Fibroblast of lung (primary cell): ENCODE measurements around the gene NSRP1. TPM values are rescaled to one million over a fixed set of nuclear protein-coding genes. Genes with fewer than 3 reads are reported as not detected.

Experiments
- DNase-seq, 2 donors: peaks; one replicate each; pipeline versions ENCODE4 v3.0.0 to v3.0.0-alpha.2; 2010; ENCODE audit warnings: low read depth in 2 of 2
- H2AFZ ChIP-seq: 2 replicates; pipeline ENCODE4 v1.5.1; 2012; ENCODE audit warnings: low read length, control low read depth, inconsistent platforms
- H3K27ac ChIP-seq: 2 replicates; pipeline ENCODE4 v1.5.1; 2011; ENCODE audit warnings: low read length, control low read depth; ENCODE audit not compliant: insufficient read depth
- H3K27me3 ChIP-seq: 2 replicates; pipeline ENCODE4 v1.5.1; 2011; ENCODE audit warnings: mild to moderate bottlenecking, low read length; ENCODE audit not compliant: control insufficient read depth, insufficient read depth
- H3K36me3 ChIP-seq: 2 replicates; pipeline ENCODE4 v1.5.1; 2011; ENCODE audit warnings: low read length; ENCODE audit not compliant: control insufficient read depth, insufficient read depth
- H3K4me1 ChIP-seq: 2 replicates; pipeline ENCODE4 v1.5.1; 2011; ENCODE audit warnings: low read length; ENCODE audit not compliant: control insufficient read depth, insufficient read depth; ENCODE audit errors: extremely low read depth
- H3K4me2 ChIP-seq: 2 replicates; pipeline ENCODE4 v1.5.1; 2011; ENCODE audit warnings: low read length, control low read depth; ENCODE audit not compliant: insufficient read depth; ENCODE audit errors: extremely low read depth
- H3K4me3 ChIP-seq, 4 experiments: fragments of 200-600 bp in 1 of 4; sonication (generic) in 1 of 4; replicated peaks in 1 of 4; 2 replicates each; pipeline ENCODE4 v1.5.1; 2011 to 2016; ENCODE audit warnings: low read length in 4 of 4, low read depth in 3 of 4, mild to moderate bottlenecking in 3 of 4, control low read depth in 2 of 4, inconsistent platforms in 1 of 4, mixed read lengths in 1 of 4; ENCODE audit not compliant: insufficient read depth in 1 of 4; ENCODE audit errors: control extremely low read depth in 1 of 4
- H3K79me2 ChIP-seq: 2 replicates; pipeline ENCODE4 v1.5.1; 2012; ENCODE audit warnings: mild to moderate bottlenecking, low read length, inconsistent platforms; ENCODE audit not compliant: control insufficient read depth, insufficient read depth
- H3K9ac ChIP-seq: 2 replicates; pipeline ENCODE4 v1.5.1; 2011; ENCODE audit warnings: mild to moderate bottlenecking, low read length, control low read depth; ENCODE audit not compliant: insufficient read depth
- H3K9me3 ChIP-seq: 2 replicates; pipeline ENCODE4 v1.5.1; 2012; ENCODE audit warnings: low read depth, low read length; ENCODE audit not compliant: control insufficient read depth, insufficient read depth
- H4K20me1 ChIP-seq: 2 replicates; pipeline ENCODE4 v1.5.1; 2011; ENCODE audit warnings: low read length; ENCODE audit not compliant: control insufficient read depth, insufficient read depth; ENCODE audit errors: extremely low read depth
- CTCF ChIP-seq, 2 donors: IDR thresholded peaks in 1 of 2; conservative IDR thresholded peaks in 1 of 2; 1 replicate in 1 of 2; 2 replicates in 1 of 2; pipeline ENCODE4 v1.5.1; 2011 to 2012; ENCODE audit warnings: low read length in 2 of 2, control low read depth in 1 of 2, inconsistent platforms in 1 of 2, low read depth in 1 of 2, mild to moderate bottlenecking in 1 of 2
- EZH2 ChIP-seq: IDR thresholded peaks from 2 replicates; pipeline ENCODE4 v1.5.1; 2012; ENCODE audit warnings: low read length, control low read depth, mild to moderate bottlenecking; ENCODE audit errors: missing control alignments
- polyA minus RNA-seq: library from RNA; depleted of rRNA, polyadenylated mRNA; stranded (reverse); fragments of >200 nt; gene quantifications from 2 replicates; pipeline ENCODE4 v1.2.3, GENCODE V29; 2011; ENCODE audit warnings: low replicate concordance
- polyA plus RNA-seq, 2 donors: library from polyadenylated mRNA; depleted of rRNA in 1 of 2; stranded (reverse) in 1 of 2; unstranded in 1 of 2; fragments of >200 nt; gene quantifications; 2 replicates each; pipeline ENCODE4 v1.2.1, GENCODE V29; 2011 to 2012; ENCODE audit warnings: missing spikeins in 1 of 2
- total RNA-seq: library from RNA; depleted of rRNA; stranded (reverse); fragments of >200 nt; gene quantifications from 2 replicates; pipeline ENCODE4 v1.2.1, GENCODE V29; 2014

The NSRP1 gene
- total RNA-seq = 9.2 and 12.7 TPM in 2 replicates
- polyA plus RNA-seq = 19.5 and 19.8 TPM in 2 replicates
- polyA plus RNA-seq (2012) = 34.7 and 37.8 TPM in 2 replicates
- 3.3 and 9.6 TPM in 2 replicates for polyA minus RNA-seq

GRCh38 chr17:30116661-30117551, at the start of gene NSRP1:
Gene NSRP1, plus strand, starts transcription at chr17:30116816. Its CDS starts 28 bp downstream, at chr17:30116844.
- no peaks in the 10 kb centered on the region for H3K27me3 ChIP-seq
- no peak for TF ChIP-seq CTCF (conservative IDR thresholded peaks at IDR 0.05 in 1 of 2, IDR thresholded peaks at IDR 0.05 in 1 of 2; ENCODE audit: low read depth in 1 of 2, low read length in 2 of 2)
- TF ChIP-seq EZH2 = no peak

GRCh38 chr17:30068465-30068864, 48.2 kb upstream of the NSRP1 start:
- no peaks in the 10 kb centered on the region for H3K9me3 ChIP-seq
- H3K4me2 ChIP-seq = no peak overlapping the region
- TF ChIP-seq EZH2 = no peak
- TF ChIP-seq CTCF (conservative IDR thresholded peaks at IDR 0.05 in 1 of 2, IDR thresholded peaks at IDR 0.05 in 1 of 2; ENCODE audit: low read depth in 1 of 2, low read length in 2 of 2) = no peak
- H3K27ac ChIP-seq = no peak overlapping the region
- no peak overlapping the region for H2AFZ ChIP-seq
- H4K20me1 ChIP-seq = no peaks in the 10 kb centered on the region
- H3K4me3 ChIP-seq = no peak overlapping the region
- H3K4me1 ChIP-seq = no peaks in the 10 kb centered on the region
- no peak overlapping the region for H3K9ac ChIP-seq
- DNase-seq = no peak
- H3K27me3 ChIP-seq = no peaks in the 10 kb centered on the region
- no peaks in the 10 kb centered on the region for H3K79me2 ChIP-seq
- no peaks in the 10 kb centered on the region for H3K36me3 ChIP-seq

More at GRCh38 chr17:30116661-30117551, at the start of gene NSRP1:
- DNase-seq = peak; percentile 93 to 95
- H3K9ac ChIP-seq = peak within 1 kb of the TSS; percentile 100
- H3K4me1 ChIP-seq = peaks cover 2% of the 10 kb centered on the region
- peaks cover 2% of the 10 kb centered on the region for H3K36me3 ChIP-seq
- H3K79me2 ChIP-seq = peaks cover 50% of the 10 kb centered on the region
- H4K20me1 ChIP-seq = no peaks in the 10 kb centered on the region
- peak within 1 kb of the TSS; percentile 100 for H3K27ac ChIP-seq
- H3K9me3 ChIP-seq = no peaks in the 10 kb centered on the region
- peak within 1 kb of the TSS; percentile 90 for H2AFZ ChIP-seq
- H3K4me3 ChIP-seq = peak within 1 kb of the TSS; percentile 89 to 99 (median 96)
- H3K4me2 ChIP-seq = peak within 1 kb of the TSS; percentile 91

- no peak for TF ChIP-seq EZH2
- no peak for TF ChIP-seq CTCF (conservative IDR thresholded peaks at IDR 0.05 in 1 of 2, IDR thresholded peaks at IDR 0.05 in 1 of 2; ENCODE audit: low read depth in 1 of 2, low read length in 2 of 2)
- no peak overlapping the region for H3K27ac ChIP-seq
- no peaks in the 10 kb centered on the region for H3K4me1 ChIP-seq
- H3K4me2 ChIP-seq = no peak overlapping the region
- no peaks in the 10 kb centered on the region for H3K79me2 ChIP-seq
- no peaks in the 10 kb centered on the region for H3K9me3 ChIP-seq
- no peaks in the 10 kb centered on the region for H4K20me1 ChIP-seq
- H3K36me3 ChIP-seq = no peaks in the 10 kb centered on the region
- no peak for DNase-seq
- no peak overlapping the region for H3K4me3 ChIP-seq
- no peak overlapping the region for H3K9ac ChIP-seq
- no peak overlapping the region for H2AFZ ChIP-seq
- peaks cover 6% of the 10 kb centered on the region for H3K27me3 ChIP-seq
Measured at GRCh38 chr17:30074254-30074653, 42.4 kb upstream of the NSRP1 start.
